ENCODE data around the gene ZNF609.

DNA sequence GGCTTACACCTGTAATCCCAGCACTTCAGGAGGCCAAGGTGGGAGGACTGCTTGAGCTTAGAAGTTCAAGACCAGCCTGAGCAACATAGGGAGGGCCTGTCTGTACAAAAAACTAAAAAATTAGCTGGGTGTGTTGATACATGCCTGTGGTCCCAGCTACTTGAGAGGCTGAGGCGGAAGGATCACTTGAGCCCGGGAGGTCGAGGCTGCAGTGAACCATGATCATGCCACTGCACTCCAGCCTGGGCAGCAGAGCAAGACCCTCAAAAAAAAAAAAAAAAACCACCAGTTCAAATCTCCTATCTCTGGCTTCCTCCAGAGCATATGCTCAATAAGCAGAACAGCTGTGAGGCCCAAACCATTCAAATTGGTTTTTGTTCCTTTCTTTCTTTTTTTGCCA lies 53.4 kb downstream of the ZNF609 start:
- TF ChIP-seq, protein P1, sequence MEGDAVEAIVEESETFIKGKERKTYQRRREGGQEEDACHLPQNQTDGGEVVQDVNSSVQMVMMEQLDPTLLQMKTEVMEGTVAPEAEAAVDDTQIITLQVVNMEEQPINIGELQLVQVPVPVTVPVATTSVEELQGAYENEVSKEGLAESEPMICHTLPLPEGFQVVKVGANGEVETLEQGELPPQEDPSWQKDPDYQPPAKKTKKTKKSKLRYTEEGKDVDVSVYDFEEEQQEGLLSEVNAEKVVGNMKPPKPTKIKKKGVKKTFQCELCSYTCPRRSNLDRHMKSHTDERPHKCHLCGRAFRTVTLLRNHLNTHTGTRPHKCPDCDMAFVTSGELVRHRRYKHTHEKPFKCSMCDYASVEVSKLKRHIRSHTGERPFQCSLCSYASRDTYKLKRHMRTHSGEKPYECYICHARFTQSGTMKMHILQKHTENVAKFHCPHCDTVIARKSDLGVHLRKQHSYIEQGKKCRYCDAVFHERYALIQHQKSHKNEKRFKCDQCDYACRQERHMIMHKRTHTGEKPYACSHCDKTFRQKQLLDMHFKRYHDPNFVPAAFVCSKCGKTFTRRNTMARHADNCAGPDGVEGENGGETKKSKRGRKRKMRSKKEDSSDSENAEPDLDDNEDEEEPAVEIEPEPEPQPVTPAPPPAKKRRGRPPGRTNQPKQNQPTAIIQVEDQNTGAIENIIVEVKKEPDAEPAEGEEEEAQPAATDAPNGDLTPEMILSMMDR (IDR thresholded peaks at IDR 0.05), result no peak
- no peak for TF ChIP-seq POLR2A (IDR thresholded peaks at IDR 0.05)
